Measurements from ENCODE around the gene NRCAM.

DNA sequence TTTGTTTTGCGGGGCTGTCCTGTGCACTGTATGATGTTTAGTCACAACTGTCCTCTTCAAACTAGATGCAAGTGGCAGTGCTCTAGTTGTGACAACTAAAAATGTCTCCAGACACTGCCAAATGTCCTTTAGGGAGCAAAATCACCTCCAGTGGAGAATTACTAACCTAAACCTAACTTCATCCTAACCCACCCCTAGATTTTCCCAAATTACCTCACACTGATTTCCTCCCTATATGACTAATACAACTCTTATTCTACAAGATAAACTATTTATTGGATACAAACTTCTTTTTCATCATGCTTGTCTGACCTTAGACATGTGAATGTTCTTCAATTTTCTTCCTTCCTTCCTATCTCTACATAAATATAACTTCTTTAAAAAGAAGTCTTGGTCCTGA, 43.3 kb upstream of the NRCAM start:
- TF ChIP-seq, protein P1, sequence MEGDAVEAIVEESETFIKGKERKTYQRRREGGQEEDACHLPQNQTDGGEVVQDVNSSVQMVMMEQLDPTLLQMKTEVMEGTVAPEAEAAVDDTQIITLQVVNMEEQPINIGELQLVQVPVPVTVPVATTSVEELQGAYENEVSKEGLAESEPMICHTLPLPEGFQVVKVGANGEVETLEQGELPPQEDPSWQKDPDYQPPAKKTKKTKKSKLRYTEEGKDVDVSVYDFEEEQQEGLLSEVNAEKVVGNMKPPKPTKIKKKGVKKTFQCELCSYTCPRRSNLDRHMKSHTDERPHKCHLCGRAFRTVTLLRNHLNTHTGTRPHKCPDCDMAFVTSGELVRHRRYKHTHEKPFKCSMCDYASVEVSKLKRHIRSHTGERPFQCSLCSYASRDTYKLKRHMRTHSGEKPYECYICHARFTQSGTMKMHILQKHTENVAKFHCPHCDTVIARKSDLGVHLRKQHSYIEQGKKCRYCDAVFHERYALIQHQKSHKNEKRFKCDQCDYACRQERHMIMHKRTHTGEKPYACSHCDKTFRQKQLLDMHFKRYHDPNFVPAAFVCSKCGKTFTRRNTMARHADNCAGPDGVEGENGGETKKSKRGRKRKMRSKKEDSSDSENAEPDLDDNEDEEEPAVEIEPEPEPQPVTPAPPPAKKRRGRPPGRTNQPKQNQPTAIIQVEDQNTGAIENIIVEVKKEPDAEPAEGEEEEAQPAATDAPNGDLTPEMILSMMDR (IDR thresholded peaks at IDR 0.05; ENCODE audit: low read depth, low read length) = no peak
- TF ChIP-seq EZH2phosphoT487 (IDR thresholded peaks at IDR 0.05; ENCODE audit: low read depth) = no peak

Measured in OCI-LY3 (cell line).